Measurements from ENCODE around the gene LCORL.
"Not testable (repeated sequence)": the region's sequence is repeated elsewhere in the genome, so short reads cannot be mapped to it uniquely, and the experiment has no call there.

The LCORL gene

GRCh38 chr4:18021720-18022571, at the start of gene LCORL:
Gene LCORL (minus strand): TSS chr4:18021755. CDS start chr4:18021751, 4 bp downstream.
- DNase-seq = peak; percentile 90

GRCh38 chr4:18069810-18070209, 48.3 kb upstream of the LCORL start:
- DNase-seq = no peak

GRCh38 chr4:18067031-18067430, 45.5 kb upstream of the LCORL start:
- no peak for DNase-seq

GRCh38 chr4:18063079-18063478, 41.5 kb upstream of the LCORL start:
- DNase-seq = no peak

GRCh38 chr4:18057821-18058533, 36.4 kb upstream of the LCORL start:
- DNase-seq = no peak

DNA sequence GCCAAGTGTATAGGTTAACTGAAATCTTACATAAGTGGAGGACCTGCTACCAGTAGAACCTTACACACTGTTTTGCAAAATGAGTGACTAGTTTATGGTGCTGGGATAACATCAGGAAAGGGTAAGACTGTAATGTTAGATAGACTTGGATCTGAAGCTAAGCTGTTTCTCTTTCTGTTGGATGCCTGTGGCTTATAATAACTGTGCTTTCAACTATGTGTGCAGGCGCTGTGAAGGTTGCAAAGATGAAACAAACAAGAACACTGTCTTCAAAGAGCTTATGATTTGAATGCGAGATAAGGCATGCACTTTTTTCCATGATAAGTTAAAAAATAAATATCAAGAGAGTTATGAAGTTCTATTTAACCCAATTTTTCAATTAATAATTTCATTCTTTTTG, 34.5 kb upstream of the LCORL start:
- DNase-seq = no peak

GRCh38 chr4:18052158-18052557, 30.6 kb upstream of the LCORL start:
- no peak for DNase-seq

- DNase-seq = no peak
Observed at GRCh38 chr4:18051281-18051680, 29.7 kb upstream of the LCORL start.

DNA sequence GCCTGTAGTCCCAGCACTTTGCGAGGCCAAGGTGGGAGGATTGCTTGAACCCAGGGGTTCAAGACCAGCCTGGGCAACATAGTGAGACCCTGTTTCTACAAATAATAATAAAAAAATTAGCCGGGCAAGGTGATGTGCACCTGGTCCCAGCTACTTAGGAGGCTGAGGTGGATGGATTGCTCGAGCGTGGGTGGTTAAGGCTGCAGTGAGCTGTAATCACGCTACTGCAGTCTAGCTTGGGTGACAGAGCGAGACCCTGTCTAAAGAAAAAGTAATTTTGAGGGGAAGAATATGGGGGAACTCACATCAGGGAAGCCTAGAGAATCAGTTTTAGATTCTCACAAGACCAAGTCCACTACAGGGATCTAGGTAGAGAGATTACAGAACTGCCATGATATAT, 28.9 kb upstream of the LCORL start:
- no peak for DNase-seq

GRCh38 chr4:18049446-18049845, 27.9 kb upstream of the LCORL start:
- no peak for DNase-seq

DNA sequence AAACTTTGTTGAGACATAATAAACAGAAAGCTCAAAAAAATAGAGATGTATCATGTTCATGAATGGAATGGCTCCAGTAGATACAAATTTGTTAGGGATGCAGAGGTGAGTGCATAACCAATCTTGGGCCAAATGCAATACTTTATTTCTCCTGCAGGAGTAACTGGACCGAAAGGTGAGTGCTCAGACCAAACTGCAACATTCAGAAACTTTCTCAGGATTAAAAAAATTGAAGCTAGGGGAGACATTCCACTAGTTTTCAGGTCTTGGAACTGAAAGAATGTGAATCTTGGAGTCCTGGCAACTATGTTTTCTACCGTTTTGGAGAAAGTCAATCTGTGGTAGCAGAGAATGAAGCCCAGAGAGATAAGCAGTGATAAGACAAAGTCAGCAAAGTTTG, 21.2 kb upstream of the LCORL start:
- DNase-seq = no peak

DNA sequence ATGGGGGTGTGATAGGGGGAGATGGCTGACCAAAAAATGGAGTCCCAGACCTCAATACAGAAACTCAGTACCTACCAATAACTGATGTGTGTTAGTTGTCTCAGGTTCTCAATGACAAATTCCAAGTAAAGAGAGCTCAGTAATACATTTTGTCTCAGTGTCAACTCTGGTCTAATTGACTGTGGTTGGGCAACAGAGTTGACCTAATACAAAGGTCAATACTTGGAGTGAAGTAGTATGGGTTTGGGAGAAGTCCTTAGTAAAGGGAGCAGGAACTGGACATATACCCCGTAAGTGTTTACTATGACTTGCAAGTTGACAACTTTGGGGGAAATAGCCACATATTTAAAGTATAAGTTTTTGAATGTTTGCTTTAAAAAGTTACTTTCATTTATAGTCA, 20.5 kb upstream of the LCORL start:
- no peak for DNase-seq

DNA sequence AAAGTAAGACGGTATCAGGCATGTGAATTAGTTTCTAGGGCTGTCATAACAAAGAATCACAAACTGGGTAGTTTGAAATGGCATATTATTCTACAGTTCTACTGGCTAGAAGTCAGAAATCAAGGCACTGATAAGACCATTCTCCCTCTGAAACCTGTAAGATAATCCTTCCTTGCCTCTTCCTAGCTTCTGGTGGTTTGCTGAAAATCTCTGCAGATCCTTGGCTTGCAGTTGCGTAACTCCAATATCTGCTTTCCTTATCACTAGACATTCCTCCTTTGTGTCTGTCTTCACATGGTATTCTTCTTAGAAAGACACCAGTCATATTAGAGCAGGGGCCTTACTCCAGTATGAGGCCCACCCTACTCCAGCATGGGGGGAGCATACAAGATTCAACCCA, 19.6 kb upstream of the LCORL start:
- DNase-seq = no peak

- no peak for DNase-seq
Observed at GRCh38 chr4:18039113-18039512, 17.6 kb upstream of the LCORL start.

DNA sequence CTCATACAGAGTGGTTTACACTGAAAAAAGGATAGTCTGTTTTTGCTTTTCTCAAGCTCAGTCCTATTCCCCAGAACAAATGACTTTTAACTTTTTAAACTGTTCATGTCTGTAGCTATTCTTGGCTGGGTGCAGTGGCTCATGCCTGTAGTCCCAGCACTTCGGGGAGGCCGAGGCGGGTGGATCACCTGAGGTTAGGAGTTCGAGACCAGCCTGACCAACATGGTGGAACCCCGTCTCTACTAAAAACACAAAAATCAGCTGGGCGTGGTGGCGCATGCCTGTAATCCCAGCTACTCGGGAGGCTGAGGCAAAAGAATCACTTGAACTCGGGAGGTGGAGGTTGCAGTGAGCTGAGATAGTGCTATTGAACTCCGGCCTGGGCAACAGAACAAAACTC, 14.8 kb upstream of the LCORL start:
- not testable (repeated sequence) for DNase-seq

GRCh38 chr4:18034099-18034498, 12.5 kb upstream of the LCORL start:
- no peak for DNase-seq

GRCh38 chr4:18033111-18034085, 11.8 kb upstream of the LCORL start:
- DNase-seq = no peak

GRCh38 chr4:18025288-18025687, 3.7 kb upstream of the LCORL start:
- no peak for DNase-seq

GRCh38 chr4:18022572-18023050, 1.1 kb upstream of the LCORL start:
- DNase-seq = no peak

DNA sequence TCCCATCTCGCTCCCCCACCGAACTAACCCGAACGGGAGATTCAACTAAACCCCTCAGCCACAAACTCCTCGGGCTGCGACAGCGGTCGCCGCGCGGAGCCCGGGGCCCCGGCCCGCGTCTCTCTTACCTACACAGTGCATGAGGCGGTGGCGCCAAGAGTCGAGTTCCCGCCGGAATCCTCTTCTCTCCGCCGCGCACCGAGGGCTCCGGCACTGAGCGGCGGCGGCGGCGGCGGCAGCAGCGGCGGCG, 160 bp downstream of the LCORL start:
- DNase-seq = no peak

GRCh38 chr4:18020671-18021469, 685 bp downstream of the LCORL start:
- DNase-seq = peak; percentile 47

DNA sequence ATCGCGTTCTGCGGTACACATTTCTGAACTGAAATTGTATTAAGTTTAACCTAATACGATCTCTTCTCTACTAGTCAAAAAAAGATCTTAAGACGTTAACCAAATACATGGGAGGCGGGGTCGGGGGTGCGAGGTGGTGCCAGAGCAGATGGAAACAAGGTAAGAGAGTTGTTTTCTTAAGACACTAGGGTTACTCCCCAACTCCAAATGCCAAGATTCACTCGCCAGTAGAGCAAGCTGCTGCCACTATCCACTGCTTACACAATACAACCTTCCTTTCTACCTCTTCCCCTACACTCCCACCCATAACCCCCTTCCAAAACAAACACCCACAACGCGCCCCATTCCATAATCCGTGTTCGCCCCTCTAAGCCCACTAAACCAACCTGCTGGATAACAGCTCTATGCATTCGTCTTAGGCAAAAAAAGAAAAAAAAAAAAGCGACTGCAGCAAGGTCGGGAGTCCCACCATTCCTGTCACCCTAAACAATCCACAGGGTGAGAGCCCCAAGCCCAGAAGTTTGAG, 1.3 kb downstream of the LCORL start:
- no peak for DNase-seq
